ENCODE results near the gene ANXA9. TPM values are rescaled to one million over a fixed set of nuclear protein-coding genes. Genes with fewer than 3 reads are reported as not detected.

The ANXA9 gene
- polyA plus RNA-seq, 3 donors, result 0.28 to 1.7 (median 1.4) TPM

- no peak for DNase-seq
- H3K27ac ChIP-seq (ENCODE audit: low read depth in 1 of 2, low read length in 2 of 2), result no peak overlapping the region
- Mint-ChIP-seq H3K27me3 (ENCODE audit: low read depth in 3 of 3) (peaks cover 3 to 21% (median 17%) of the 10 kb centered on the region in 3 donors), H3K9me3 (peaks cover 0 to 3% (median 0%) of the 10 kb centered on the region in 7 donors), H3K27ac (no peak overlapping the region), H3K4me1 (peaks cover 23% of the 10 kb centered on the region), H3K4me3 (no peak overlapping the region), H3K36me3 (peaks cover 9 to 13% of the 10 kb centered on the region in 2 donors)
- H3K9ac ChIP-seq (ENCODE audit: insufficient read depth, low read length, poor library complexity, severe bottlenecking), result no peak overlapping the region
- H3K9me3 ChIP-seq (replicated peaks in 1 of 2; ENCODE audit: control insufficient read depth in 1 of 2, insufficient read depth in 1 of 2, low read length in 2 of 2), result no peaks in the 10 kb centered on the region
- no peak overlapping the region for H3K4me2 ChIP-seq (replicated peaks; ENCODE audit: extremely low read depth, low read length, poor library complexity, severe bottlenecking)
- no peaks in the 10 kb centered on the region for H3K79me2 ChIP-seq (ENCODE audit: insufficient read depth, low read length)
- H3K36me3 ChIP-seq (replicated peaks in 1 of 2; ENCODE audit: control insufficient read depth in 1 of 2, insufficient read depth in 2 of 2, low read length in 2 of 2), result no peaks in the 10 kb centered on the region
- H4K20me1 ChIP-seq (ENCODE audit: insufficient read depth, low read length), result no peaks in the 10 kb centered on the region
- peaks cover 20 to 24% of the 10 kb centered on the region in 2 donors for H3K4me1 ChIP-seq (ENCODE audit: control insufficient read depth in 1 of 2, insufficient read depth in 2 of 2, low read length in 2 of 2)
- H2AFZ ChIP-seq (ENCODE audit: insufficient read depth, low read depth, low read length, poor library complexity, severe bottlenecking), result no peak overlapping the region
- no peak overlapping the region for H3K4me3 ChIP-seq (replicated peaks in 1 of 3; ENCODE audit: low read depth in 2 of 3, low read length in 3 of 3)
- TF ChIP-seq CTCF (IDR thresholded peaks at IDR 0.05), result no peak
- no CpG with 5 or more reads among the region's 1 CpG for WGBS (ENCODE audit: insufficient coverage)
- H3K27me3 ChIP-seq (ENCODE audit: control insufficient read depth in 2 of 2, insufficient read depth in 2 of 2, low read length in 2 of 2), result peaks cover 3 to 15% of the 10 kb centered on the region in 2 donors
- intact Hi-C loops (cut with micrococcal nuclease), result no loop called here
These were observed 61.1 kb downstream of the ANXA9 start for GRCh38 chr1:151043163-151043562.

Small RNA genes lying within 50 kb of the gene (small RNA-seq; reads per million reads assigned to genes)
- gene RNU6-884P (ENCODE audit: insufficient read length, low read depth), result not detected

Other genes starting within 250 kb of the ANXA9 start
- 1,000 to 10,000 TPM; 2,349 to 6,327 (median 5,201) TPM for gene CTSS, start 216.5 kb upstream of the ANXA9 start, polyA plus RNA-seq
- 10 to 100 TPM in 1 of 3 donors, 1 to 10 TPM in 2; 2.1 to 17.8 (median 2.4) TPM for gene CTSK, start 174.0 kb upstream of the ANXA9 start, polyA plus RNA-seq
- gene ARNT, start 105.7 kb upstream of the ANXA9 start, polyA plus RNA-seq, result 10 to 100 TPM; 25.8 to 38.8 (median 38.6) TPM
- gene CTXND2, start 95.2 kb upstream of the ANXA9 start, polyA plus RNA-seq, result not detected
- gene SETDB1, start 55.9 kb upstream of the ANXA9 start, polyA plus RNA-seq, result 10 to 100 TPM; 13.9 to 69.4 (median 15.5) TPM
- 100 to 1,000 TPM; 152 to 224 (median 200) TPM for gene CERS2, start 7.5 kb upstream of the ANXA9 start, polyA plus RNA-seq
- gene MINDY1, start 24.6 kb downstream of the ANXA9 start, polyA plus RNA-seq, result 10 to 100 TPM; 11.5 to 25.0 (median 13.2) TPM
- gene PRUNE1, start 26.2 kb downstream of the ANXA9 start, polyA plus RNA-seq, result 10 to 100 TPM in 2 of 3 donors, 1 to 10 TPM in 1; 8.4 to 22.8 (median 22.6) TPM
- gene BNIPL, start 54.3 kb downstream of the ANXA9 start, polyA plus RNA-seq, result under 1 TPM in 1 of 3 donors, not detected in 2; 0.77 TPM
- gene C1orf56, start 65.5 kb downstream of the ANXA9 start, polyA plus RNA-seq, result 1 to 10 TPM in 1 of 3 donors, under 1 TPM in 2; 0.60 to 1.5 (median 0.62) TPM
- 100 to 1,000 TPM in 1 of 3 donors, 10 to 100 TPM in 2; 62.1 to 302 (median 75.7) TPM for gene CDC42SE1, start 77.3 kb downstream of the ANXA9 start, polyA plus RNA-seq
- under 1 TPM; 0.38 to 0.93 (median 0.40) TPM for gene MLLT11, start 78.1 kb downstream of the ANXA9 start, polyA plus RNA-seq
- gene GABPB2, start 88.5 kb downstream of the ANXA9 start, polyA plus RNA-seq, result 10 to 100 TPM in 1 of 3 donors, 1 to 10 TPM in 2; 2.2 to 14.0 (median 2.2) TPM
- gene SEMA6C, start 164.3 kb downstream of the ANXA9 start, polyA plus RNA-seq, result 1 to 10 TPM in 1 of 3 donors, under 1 TPM in 2; 0.39 to 1.4 (median 0.97) TPM
- gene TNFAIP8L2, start 174.4 kb downstream of the ANXA9 start, polyA plus RNA-seq, result 100 to 1,000 TPM in 2 of 3 donors, 10 to 100 TPM in 1; 50.3 to 104 (median 103) TPM
- gene LYSMD1, start 183.6 kb downstream of the ANXA9 start, polyA plus RNA-seq, result under 1 TPM in 2 of 3 donors, not detected in 1; 0.16 to 0.24 TPM
- gene SCNM1, start 183.9 kb downstream of the ANXA9 start, polyA plus RNA-seq, result 100 to 1,000 TPM in 2 of 3 donors, 10 to 100 TPM in 1; 74.9 to 110 (median 103) TPM
- gene TMOD4, start 193.7 kb downstream of the ANXA9 start, polyA plus RNA-seq, result 1 to 10 TPM in 1 of 3 donors, not detected in 2; 2.0 TPM
- gene VPS72, start 207.9 kb downstream of the ANXA9 start, polyA plus RNA-seq, result 10 to 100 TPM; 30.4 to 43.3 (median 37.7) TPM
- gene PIP5K1A, start 216.3 kb downstream of the ANXA9 start, polyA plus RNA-seq, result 10 to 100 TPM; 10.8 to 47.7 (median 11.7) TPM

Measured in CD14-positive monocyte (primary cell).